Thyroid gland (tissue), 4 donors: ENCODE results near the gene IQGAP2.

ENCODE experiments used
- CTCF ChIP-seq, 6 experiments: fragments of 200-600 bp in 3 of 6; fragments of 450-650 bp in 3 of 6; sonication (generic) in 3 of 6; IDR thresholded peaks; one replicate each; pipeline ENCODE4 v1.5.1; 2016 to 2019; ENCODE audit warnings: antibody characterized with exemption in 6 of 6, mild to moderate bottlenecking in 2 of 6, inconsistent platforms in 1 of 6, moderate library complexity in 1 of 6
- POLR2A ChIP-seq, 2 donors: fragments of 450-650 bp; IDR thresholded peaks; one replicate each; pipeline ENCODE4 v1.6.1; 2017; ENCODE audit warnings: antibody characterized with exemption in 2 of 2, mild to moderate bottlenecking in 2 of 2, moderate library complexity in 1 of 2

- TF ChIP-seq CTCF (IDR thresholded peaks at IDR 0.05) (no peak), POLR2A (IDR thresholded peaks at IDR 0.05) (no peak)
These were observed 111.2 kb downstream of the IQGAP2 start for GRCh38 chr5:76514292-76514691.
